K562 (cell line): ENCODE results near the gene GLTP. TPM values are rescaled to one million over a fixed set of nuclear protein-coding genes. Genes with fewer than 3 reads are reported as not detected.

Experiments used
- HNRNPLL ChIP-seq: fragments of 200-400 bp; formaldehyde crosslinking; IDR thresholded peaks from 2 replicates; pipeline ENCODE4 v1.6.1; 2017; ENCODE audit warnings: low read length, low read depth, mild to moderate bottlenecking; ENCODE audit not compliant: poor library complexity, severe bottlenecking
- HOXB6 ChIP-seq: fragments of 250-450 bp; sonication (Bioruptor Pico); IDR thresholded peaks from 2 replicates; pipeline ENCODE4 v1.5.1; 2022; ENCODE audit warnings: mild to moderate bottlenecking, borderline replicate concordance
- SREBF2 ChIP-seq: sonication (generic); formaldehyde crosslinking; IDR thresholded peaks from 2 replicates; pipeline ENCODE4 v1.4.0; 2020; ENCODE audit warnings: mild to moderate bottlenecking, missing genetic modification reagents
- SUPT5H ChIP-seq: fragments of 450-650 bp; IDR thresholded peaks from 2 replicates; pipeline ENCODE4 v1.6.1; 2016
- ZNF586 ChIP-seq: fragments of 450-650 bp; formaldehyde crosslinking; conservative IDR thresholded peaks from 2 replicates; pipeline ENCODE4 v1.4.0; 2020; ENCODE audit warnings: mild to moderate bottlenecking, moderate library complexity
- microRNA-seq: library from miRNA; unstranded; fragments of <30 nt; microRNA quantifications from one replicate; pipeline ENCODE4, GENCODE V29; 2018; ENCODE audit warnings: borderline microRNAs expressed
- polyA plus RNA-seq, 8 experiments: library from polyadenylated mRNA; depleted of rRNA in 4 of 8; stranded (reverse) in 5 of 8; unstranded in 3 of 8; fragments of >200 nt; fragmentation: Nextera tagmentation in 2 of 8; fragmentation: Illumina TruSeq in 1 of 8; extraction: Ambion mirVana in 2 of 8; extraction: Trizol in 1 of 8; gene quantifications; 2 replicates each; pipeline versions ENCODE4 v1.2.1 to v1.2.3, GENCODE V29; 2011 to 2014; ENCODE audit warnings: inconsistent platforms in 1 of 8, missing spikeins in 1 of 8
- small RNA-seq: library from RNA; depleted of rRNA; stranded (forward); fragments of <200 nt; gene quantifications from one replicate; pipeline ENCODE3, GENCODE V24; 2014
- total RNA-seq, 7 experiments: library from RNA; depleted of rRNA in 6 of 7; stranded (reverse); fragments of >200 nt in 6 of 7; fragmentation: Illumina TruSeq in 2 of 7; extraction: Trizol in 2 of 7; gene quantifications; 2 replicates each; pipeline versions ENCODE4 v1.2.1 to v1.2.3, GENCODE V29; 2011 to 2021; ENCODE audit warnings: low replicate concordance in 1 of 7
- TF ChIP-seq, protein P1 (sequence below): fragments of 450-650 bp; formaldehyde crosslinking; IDR thresholded peaks from 2 replicates; pipeline ENCODE4 v1.4.0; 2022; ENCODE audit warnings: mild to moderate bottlenecking, moderate library complexity

GLTP gene
- total and polyA plus RNA-seq, 9 of the 15 experiments (the other 6 are each of a cell fraction or from before 2014, with no cell fraction given) = 4.4 to 8.3 (median 6.1) TPM

DNA sequence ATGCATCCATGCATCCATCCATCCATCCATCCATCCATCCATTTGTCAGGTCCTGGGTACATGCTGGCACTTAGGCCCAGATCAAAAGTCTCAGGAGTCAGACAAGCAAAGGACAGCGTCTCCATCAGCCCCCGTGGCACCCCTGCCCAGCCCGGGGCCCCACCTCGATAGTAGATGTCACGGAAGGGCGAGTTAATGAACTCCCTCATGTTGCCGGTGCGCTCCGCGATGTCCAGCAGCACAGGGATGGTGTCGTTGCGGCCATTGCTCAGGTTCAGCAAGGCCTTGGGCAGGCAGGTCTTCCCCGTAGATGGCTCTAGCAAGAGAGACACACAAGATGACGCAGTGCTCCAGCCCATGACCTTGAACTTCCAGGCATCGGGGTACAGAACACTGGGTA is 77.5 kb downstream of the GLTP start (continued):
- TF ChIP-seq, protein P1, sequence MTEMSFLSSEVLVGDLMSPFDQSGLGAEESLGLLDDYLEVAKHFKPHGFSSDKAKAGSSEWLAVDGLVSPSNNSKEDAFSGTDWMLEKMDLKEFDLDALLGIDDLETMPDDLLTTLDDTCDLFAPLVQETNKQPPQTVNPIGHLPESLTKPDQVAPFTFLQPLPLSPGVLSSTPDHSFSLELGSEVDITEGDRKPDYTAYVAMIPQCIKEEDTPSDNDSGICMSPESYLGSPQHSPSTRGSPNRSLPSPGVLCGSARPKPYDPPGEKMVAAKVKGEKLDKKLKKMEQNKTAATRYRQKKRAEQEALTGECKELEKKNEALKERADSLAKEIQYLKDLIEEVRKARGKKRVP (CRISPR knock-in tag) = no peak
- TF ChIP-seq HOXB6 (CRISPR knock-in tag) (no peak), SUPT5H (no peak), ZNF586 (CRISPR knock-in tag) (no peak), HNRNPLL (no peak), SREBF2 (CRISPR knock-in tag) (no peak)

Small RNA genes within 50 kb of the gene (microRNA-seq; reads per million reads assigned to microRNA genes)
- gene MIR4497 = not detected

Small RNA genes within 50 kb of the gene (small RNA-seq; reads per million reads assigned to genes)
- gene MIR4497 (not detected), gene RN7SL441P (not detected)

Other genes starting within 250 kb of the GLTP start
- gene FAM222A, start 166.7 kb downstream of the GLTP start, total RNA-seq (2014; rRNA removed) = 0.14 and 0.49 TPM in 2 replicates
- 0.06 and 0.07 TPM in 2 replicates for gene FAM222A, start 166.7 kb downstream of the GLTP start, total RNA-seq (2014; rRNA removed; fragmentation: Illumina TruSeq; extraction: Trizol)
- gene FAM222A, start 166.7 kb downstream of the GLTP start, total RNA-seq (2015; rRNA removed; fragmentation: Illumina TruSeq; extraction: Trizol) = 0.26 and 0.36 TPM in 2 replicates
- 0.29 and 0.83 TPM in 2 replicates for gene FAM222A, start 166.7 kb downstream of the GLTP start, total RNA-seq (2021)
- 0.04 and 0.05 TPM in 2 replicates for gene FAM222A, start 166.7 kb downstream of the GLTP start, polyA plus RNA-seq (2011; rRNA removed)
- gene FAM222A, start 166.7 kb downstream of the GLTP start, polyA plus RNA-seq (2014; fragmentation: Illumina TruSeq; extraction: Trizol) = 0.10 and 0.18 TPM in 2 replicates
- gene FAM222A, start 166.7 kb downstream of the GLTP start, polyA plus RNA-seq (2014; fragmentation: Nextera tagmentation; extraction: Ambion mirVana) = under 1 TPM in 1 of 2 experiments, not detected in 1; 0.03 TPM
- 0.11 and 0.36 TPM in 2 replicates for gene FAM222A, start 166.7 kb downstream of the GLTP start, polyA plus RNA-seq (2014; rRNA removed)
- gene TRPV4, start 47.1 kb downstream of the GLTP start, total RNA-seq (2014; rRNA removed) = not detected in 2 replicates
- not detected in 2 replicates for gene TRPV4, start 47.1 kb downstream of the GLTP start, total RNA-seq (2014; rRNA removed; fragmentation: Illumina TruSeq; extraction: Trizol)
- gene TRPV4, start 47.1 kb downstream of the GLTP start, total RNA-seq (2015; rRNA removed; fragmentation: Illumina TruSeq; extraction: Trizol) = not detected in 2 replicates
- gene TRPV4, start 47.1 kb downstream of the GLTP start, total RNA-seq (2021) = not detected in 2 replicates
- 0.13 and 0.47 TPM in 2 replicates for gene TRPV4, start 47.1 kb downstream of the GLTP start, polyA plus RNA-seq (2011; rRNA removed)
- gene TRPV4, start 47.1 kb downstream of the GLTP start, polyA plus RNA-seq (2014; fragmentation: Illumina TruSeq; extraction: Trizol) = not detected in 2 replicates
- gene TRPV4, start 47.1 kb downstream of the GLTP start, polyA plus RNA-seq (2014; fragmentation: Nextera tagmentation; extraction: Ambion mirVana) = not detected
- gene TRPV4, start 47.1 kb downstream of the GLTP start, polyA plus RNA-seq (2014; rRNA removed) = 0.03 TPM in 1 of 2 replicates, not detected in the other
- gene TCHP, start 19.7 kb upstream of the GLTP start, total RNA-seq (2014; rRNA removed) = 19.7 and 27.7 TPM in 2 replicates
- 12.0 and 12.8 TPM in 2 replicates for gene TCHP, start 19.7 kb upstream of the GLTP start, total RNA-seq (2014; rRNA removed; fragmentation: Illumina TruSeq; extraction: Trizol)
- 19.7 and 22.4 TPM in 2 replicates for gene TCHP, start 19.7 kb upstream of the GLTP start, total RNA-seq (2015; rRNA removed; fragmentation: Illumina TruSeq; extraction: Trizol)
- gene TCHP, start 19.7 kb upstream of the GLTP start, total RNA-seq (2021) = 18.7 and 20.4 TPM in 2 replicates
- gene TCHP, start 19.7 kb upstream of the GLTP start, polyA plus RNA-seq (2011; rRNA removed) = 13.7 and 15.0 TPM in 2 replicates
- 19.4 and 20.2 TPM in 2 replicates for gene TCHP, start 19.7 kb upstream of the GLTP start, polyA plus RNA-seq (2014; fragmentation: Illumina TruSeq; extraction: Trizol)
- gene TCHP, start 19.7 kb upstream of the GLTP start, polyA plus RNA-seq (2014; fragmentation: Nextera tagmentation; extraction: Ambion mirVana) = 1 to 10 TPM; 3.4 to 4.7 TPM
- gene TCHP, start 19.7 kb upstream of the GLTP start, polyA plus RNA-seq (2014; rRNA removed) = 29.6 and 30.4 TPM in 2 replicates
- gene GIT2, start 115.8 kb upstream of the GLTP start, total RNA-seq (2014; rRNA removed) = 16.3 and 18.0 TPM in 2 replicates
- 23.3 and 24.0 TPM in 2 replicates for gene GIT2, start 115.8 kb upstream of the GLTP start, total RNA-seq (2014; rRNA removed; fragmentation: Illumina TruSeq; extraction: Trizol)
- 24.3 TPM in 2 replicates for gene GIT2, start 115.8 kb upstream of the GLTP start, total RNA-seq (2015; rRNA removed; fragmentation: Illumina TruSeq; extraction: Trizol)
- 23.5 and 24.7 TPM in 2 replicates for gene GIT2, start 115.8 kb upstream of the GLTP start, total RNA-seq (2021)
- gene GIT2, start 115.8 kb upstream of the GLTP start, polyA plus RNA-seq (2011; rRNA removed) = 27.4 and 30.4 TPM in 2 replicates
- gene GIT2, start 115.8 kb upstream of the GLTP start, polyA plus RNA-seq (2014; fragmentation: Illumina TruSeq; extraction: Trizol) = 23.7 and 26.9 TPM in 2 replicates
- 1 to 10 TPM; 4.0 to 5.0 TPM for gene GIT2, start 115.8 kb upstream of the GLTP start, polyA plus RNA-seq (2014; fragmentation: Nextera tagmentation; extraction: Ambion mirVana)
- 20.1 and 26.2 TPM in 2 replicates for gene GIT2, start 115.8 kb upstream of the GLTP start, polyA plus RNA-seq (2014; rRNA removed)
- 45.0 and 55.0 TPM in 2 replicates for gene ANKRD13A, start 118.9 kb upstream of the GLTP start, total RNA-seq (2014; rRNA removed)
- gene ANKRD13A, start 118.9 kb upstream of the GLTP start, total RNA-seq (2014; rRNA removed; fragmentation: Illumina TruSeq; extraction: Trizol) = 40.3 and 46.8 TPM in 2 replicates
- gene ANKRD13A, start 118.9 kb upstream of the GLTP start, total RNA-seq (2015; rRNA removed; fragmentation: Illumina TruSeq; extraction: Trizol) = 41.6 and 45.1 TPM in 2 replicates
- gene ANKRD13A, start 118.9 kb upstream of the GLTP start, total RNA-seq (2021) = 37.7 and 41.5 TPM in 2 replicates
- 47.5 and 52.0 TPM in 2 replicates for gene ANKRD13A, start 118.9 kb upstream of the GLTP start, polyA plus RNA-seq (2011; rRNA removed)
- gene ANKRD13A, start 118.9 kb upstream of the GLTP start, polyA plus RNA-seq (2014; fragmentation: Illumina TruSeq; extraction: Trizol) = 33.6 and 37.6 TPM in 2 replicates
- 1 to 10 TPM; 5.0 to 9.0 TPM for gene ANKRD13A, start 118.9 kb upstream of the GLTP start, polyA plus RNA-seq (2014; fragmentation: Nextera tagmentation; extraction: Ambion mirVana)
- 41.7 and 49.1 TPM in 2 replicates for gene ANKRD13A, start 118.9 kb upstream of the GLTP start, polyA plus RNA-seq (2014; rRNA removed)
- 11.9 and 14.2 TPM in 2 replicates for gene C12orf76, start 168.0 kb upstream of the GLTP start, total RNA-seq (2014; rRNA removed)
- 13.0 and 13.1 TPM in 2 replicates for gene C12orf76, start 168.0 kb upstream of the GLTP start, total RNA-seq (2014; rRNA removed; fragmentation: Illumina TruSeq; extraction: Trizol)
- gene C12orf76, start 168.0 kb upstream of the GLTP start, total RNA-seq (2015; rRNA removed; fragmentation: Illumina TruSeq; extraction: Trizol) = 9.6 and 12.2 TPM in 2 replicates
- gene C12orf76, start 168.0 kb upstream of the GLTP start, total RNA-seq (2021) = 13.3 and 13.6 TPM in 2 replicates
- gene C12orf76, start 168.0 kb upstream of the GLTP start, polyA plus RNA-seq (2011; rRNA removed) = 38.6 and 46.7 TPM in 2 replicates
- gene C12orf76, start 168.0 kb upstream of the GLTP start, polyA plus RNA-seq (2014; fragmentation: Illumina TruSeq; extraction: Trizol) = 12.3 and 14.4 TPM in 2 replicates
- 1 to 10 TPM; 6.3 to 7.0 TPM for gene C12orf76, start 168.0 kb upstream of the GLTP start, polyA plus RNA-seq (2014; fragmentation: Nextera tagmentation; extraction: Ambion mirVana)
- 17.8 and 23.5 TPM in 2 replicates for gene C12orf76, start 168.0 kb upstream of the GLTP start, polyA plus RNA-seq (2014; rRNA removed)
- gene IFT81, start 243.8 kb upstream of the GLTP start, total RNA-seq (2014; rRNA removed) = 6.1 and 7.6 TPM in 2 replicates
- gene IFT81, start 243.8 kb upstream of the GLTP start, total RNA-seq (2014; rRNA removed; fragmentation: Illumina TruSeq; extraction: Trizol) = 9.1 and 11.2 TPM in 2 replicates
- gene IFT81, start 243.8 kb upstream of the GLTP start, total RNA-seq (2015; rRNA removed; fragmentation: Illumina TruSeq; extraction: Trizol) = 8.7 and 8.9 TPM in 2 replicates
- 6.7 and 7.2 TPM in 2 replicates for gene IFT81, start 243.8 kb upstream of the GLTP start, total RNA-seq (2021)
- 6.6 and 9.8 TPM in 2 replicates for gene IFT81, start 243.8 kb upstream of the GLTP start, polyA plus RNA-seq (2011; rRNA removed)
- gene IFT81, start 243.8 kb upstream of the GLTP start, polyA plus RNA-seq (2014; fragmentation: Illumina TruSeq; extraction: Trizol) = 7.9 and 8.3 TPM in 2 replicates
- gene IFT81, start 243.8 kb upstream of the GLTP start, polyA plus RNA-seq (2014; fragmentation: Nextera tagmentation; extraction: Ambion mirVana) = 1 to 10 TPM; 2.8 to 5.0 TPM
- 8.7 and 11.9 TPM in 2 replicates for gene IFT81, start 243.8 kb upstream of the GLTP start, polyA plus RNA-seq (2014; rRNA removed)